T-helper 2 cell treated with Interferon-gamma antibody and Interleukin-4, amounts not matched to agents 5 μg/mL and 100 μg/mL, for 36 hours (primary cell): ENCODE results near the gene IFNLR1.

ENCODE experiments used
- DNase-seq: peaks from one replicate; pipeline ENCODE4 v3.0.0; 2021; ENCODE audit warnings: low spot score
- H3K27ac Mint-ChIP-seq: one replicate; pipeline ENCODE4 v1.8.0; 2021; ENCODE audit warnings: mild to moderate bottlenecking, mixed read lengths
- H3K27me3 Mint-ChIP-seq: one replicate; pipeline ENCODE4 v1.8.0; 2021; ENCODE audit warnings: low read depth, mixed read lengths
- H3K36me3 Mint-ChIP-seq: one replicate; pipeline ENCODE4 v1.8.0; 2021; ENCODE audit warnings: low read depth, mixed read lengths
- H3K4me1 Mint-ChIP-seq: one replicate; pipeline ENCODE4 v1.8.0; 2021; ENCODE audit warnings: low read depth, mixed read lengths
- H3K4me3 Mint-ChIP-seq: one replicate; pipeline ENCODE4 v1.8.0; 2022; ENCODE audit warnings: mild to moderate bottlenecking, moderate library complexity, mixed read lengths
- H3K9me3 Mint-ChIP-seq: one replicate; pipeline ENCODE4 v1.8.0; 2021; ENCODE audit warnings: mixed read lengths

The IFNLR1 gene

DNA sequence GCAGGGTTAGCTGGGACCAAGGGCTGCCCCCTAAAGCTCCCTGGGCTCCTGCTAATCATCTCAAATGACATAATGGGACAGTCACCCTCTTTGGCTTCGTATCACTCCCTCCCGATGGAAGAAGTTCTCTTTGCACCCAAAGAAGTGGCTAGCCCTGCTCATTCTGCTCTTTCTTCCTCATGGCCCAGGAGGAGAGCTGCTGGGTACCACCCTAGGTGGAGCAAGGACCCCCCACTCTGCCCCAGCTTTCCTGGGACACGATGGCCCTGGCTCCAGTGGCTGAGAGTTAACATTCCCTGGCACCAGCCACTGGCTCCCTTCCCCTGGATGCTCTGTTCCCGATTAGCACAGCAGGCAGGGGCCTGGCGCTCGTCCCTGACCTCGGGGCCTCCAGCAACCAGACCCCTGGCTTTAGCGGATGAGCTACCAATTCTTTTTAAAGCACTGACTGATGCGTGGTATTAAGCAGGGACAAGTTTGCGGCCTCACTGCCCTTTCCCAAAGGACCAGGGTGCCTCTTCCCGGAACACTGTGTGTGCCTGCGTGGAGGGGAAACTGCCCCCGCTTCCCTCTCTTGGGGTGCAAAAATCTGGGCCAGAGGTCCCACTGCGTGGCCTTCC is 76.3 kb downstream of the IFNLR1 start:
- Mint-ChIP-seq H3K27me3 (peaks cover 15% of the 10 kb centered on the region), H3K4me1 (peaks cover 7% of the 10 kb centered on the region), H3K9me3 (no peaks in the 10 kb centered on the region), H3K4me3 (no peak overlapping the region), H3K27ac (no peak overlapping the region), H3K36me3 (no peaks in the 10 kb centered on the region)
- no peak for DNase-seq

DNA sequence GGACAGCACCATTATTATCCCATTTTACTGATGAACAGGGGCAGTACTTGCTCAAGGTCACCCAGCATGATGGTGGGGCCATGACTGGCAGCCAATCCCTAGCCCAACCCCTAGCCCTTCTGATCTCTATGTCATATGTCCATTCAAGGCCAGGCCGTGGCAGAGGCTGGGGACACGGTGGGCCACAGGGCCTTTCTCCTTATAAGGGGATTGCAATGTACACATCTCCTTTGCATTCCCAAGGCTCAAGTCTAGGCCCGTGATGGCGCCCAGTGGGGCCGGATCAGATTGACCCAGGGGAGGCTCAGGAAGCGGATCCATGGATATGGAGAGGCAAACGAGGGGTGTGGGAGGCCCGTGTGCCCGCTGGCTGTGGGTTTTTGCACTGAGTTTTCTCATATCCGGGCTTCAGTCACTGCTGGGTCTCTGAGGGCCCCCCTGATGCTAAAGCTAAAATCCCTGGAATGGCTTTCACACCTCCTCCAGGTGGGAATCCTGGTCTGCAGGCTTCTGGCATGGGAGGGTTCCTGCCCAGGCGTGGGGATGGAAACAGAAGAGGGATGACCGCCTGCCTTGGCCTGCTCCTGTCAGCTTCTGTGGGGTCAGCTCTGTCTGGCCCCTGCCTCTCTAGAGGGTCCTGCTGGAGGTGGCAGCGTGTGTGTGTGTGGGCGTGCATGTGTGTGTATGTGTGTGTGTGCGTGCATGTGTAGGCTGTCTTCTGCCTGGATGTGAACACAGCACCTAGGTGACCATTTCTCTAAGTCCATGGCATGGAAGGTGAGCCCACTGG is 77.2 kb downstream of the IFNLR1 start:
- H3K4me1 Mint-ChIP-seq = peaks cover 7% of the 10 kb centered on the region
- DNase-seq = no peak
- no peaks in the 10 kb centered on the region for H3K36me3 Mint-ChIP-seq
- H3K27ac Mint-ChIP-seq = no peak overlapping the region
- no peaks in the 10 kb centered on the region for H3K9me3 Mint-ChIP-seq
- no peak overlapping the region for H3K4me3 Mint-ChIP-seq
- H3K27me3 Mint-ChIP-seq = peaks cover 11% of the 10 kb centered on the region

DNA sequence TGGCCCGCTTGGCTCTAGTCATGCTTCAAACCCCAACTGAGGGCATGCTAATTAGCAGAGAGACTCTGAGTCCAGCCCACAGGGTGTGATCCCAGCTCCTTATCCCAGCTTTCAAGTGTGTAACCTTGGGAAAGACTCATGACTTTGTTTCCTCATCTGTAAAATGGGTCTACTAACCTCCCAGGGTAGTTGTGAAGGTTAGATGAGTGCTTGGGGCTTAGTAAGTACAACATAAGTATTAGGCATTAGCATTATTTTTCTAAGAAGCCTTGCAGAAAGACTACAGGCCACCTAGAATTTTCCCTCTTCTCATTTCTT is 78.0 kb downstream of the IFNLR1 start:
- H3K4me3 Mint-ChIP-seq = no peak overlapping the region
- H3K27ac Mint-ChIP-seq = no peak overlapping the region
- H3K4me1 Mint-ChIP-seq = peaks cover 7% of the 10 kb centered on the region
- H3K36me3 Mint-ChIP-seq = no peaks in the 10 kb centered on the region
- peaks cover 11% of the 10 kb centered on the region for H3K27me3 Mint-ChIP-seq
- H3K9me3 Mint-ChIP-seq = no peaks in the 10 kb centered on the region
- no peak for DNase-seq

DNA sequence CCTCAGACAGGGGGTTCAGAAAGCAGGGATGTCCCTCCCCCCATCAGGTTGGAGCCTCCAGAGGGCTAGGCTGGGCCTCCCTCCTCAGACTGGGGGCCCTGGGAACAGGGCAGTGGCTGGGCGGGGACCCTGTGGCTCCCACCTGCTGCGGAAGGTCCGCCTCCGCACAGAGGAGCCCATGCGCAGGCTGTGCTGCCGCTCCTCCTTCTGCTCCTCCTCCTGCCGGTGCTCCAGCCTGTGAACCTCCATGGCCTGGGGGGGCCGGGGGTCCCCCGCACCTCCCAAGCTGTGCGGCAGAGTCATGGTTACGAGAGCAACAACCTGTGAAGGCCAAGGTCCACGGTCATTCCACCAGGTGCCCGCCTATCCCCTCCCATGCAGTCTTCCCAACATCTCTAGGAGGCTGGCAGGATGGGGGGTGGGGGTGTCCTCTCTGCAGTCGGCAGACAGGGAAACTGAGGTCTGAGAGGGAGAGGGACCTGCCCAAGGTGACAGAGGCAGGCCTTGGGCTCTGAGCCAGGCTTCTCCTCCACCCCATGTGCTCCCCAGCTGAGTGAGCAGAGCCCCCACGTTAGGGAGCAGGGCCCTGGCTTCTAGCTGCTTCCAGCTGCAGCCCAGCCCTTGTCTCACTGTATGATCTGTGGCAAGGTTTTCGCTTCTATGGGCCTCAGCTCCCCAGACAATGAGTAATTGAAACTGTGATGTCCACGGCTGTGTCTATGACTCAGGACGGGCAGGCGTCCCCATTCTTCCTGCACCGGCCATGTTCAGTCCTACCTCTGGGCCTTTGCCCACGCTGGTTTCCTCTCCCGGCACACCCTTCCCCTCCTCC is 78.5 kb downstream of the IFNLR1 start:
- Mint-ChIP-seq H3K36me3 (no peaks in the 10 kb centered on the region), H3K4me1 (peaks cover 7% of the 10 kb centered on the region), H3K27me3 (peaks cover 8% of the 10 kb centered on the region), H3K9me3 (no peaks in the 10 kb centered on the region), H3K4me3 (no peak overlapping the region), H3K27ac (no peak overlapping the region)
- peak; percentile 11 for DNase-seq

DNA sequence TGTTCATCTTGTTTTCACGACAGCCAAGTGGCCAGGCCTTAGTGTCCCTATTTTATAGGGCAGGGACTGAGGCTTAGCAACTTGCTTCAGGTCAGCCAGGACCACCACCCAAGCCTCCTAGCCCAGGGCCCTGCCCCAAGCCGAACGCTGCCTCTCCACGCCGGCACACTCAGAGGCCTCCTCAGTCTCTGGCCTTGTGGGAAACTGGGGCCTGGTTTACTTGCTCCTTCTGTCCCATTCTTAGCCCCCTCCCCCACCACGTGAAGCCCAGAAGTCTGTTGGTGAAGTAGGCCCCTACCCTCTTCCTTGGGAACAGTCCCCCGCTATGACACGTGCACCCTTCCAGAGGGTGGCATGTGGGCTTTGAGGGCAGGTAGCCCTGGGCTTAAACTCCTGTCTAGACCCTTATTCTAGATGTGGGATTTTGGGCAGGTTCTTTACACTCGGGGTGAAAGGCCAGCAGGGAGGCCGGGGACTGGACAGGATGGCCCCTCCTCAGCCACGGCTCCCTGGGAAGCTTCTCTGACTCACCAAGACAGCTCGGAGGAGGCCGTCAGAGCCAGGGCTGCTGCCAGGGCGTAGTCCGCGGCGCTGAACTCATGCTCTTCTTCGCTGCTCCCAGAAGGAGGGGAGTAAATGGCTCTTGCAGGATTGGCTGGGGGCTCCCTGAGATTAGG is 79.5 kb downstream of the IFNLR1 start:
- Mint-ChIP-seq H3K4me1 (peaks cover 6% of the 10 kb centered on the region), H3K4me3 (no peak overlapping the region), H3K27ac (peak overlapping the region; percentile 31), H3K9me3 (no peaks in the 10 kb centered on the region), H3K27me3 (peaks cover 6% of the 10 kb centered on the region), H3K36me3 (no peaks in the 10 kb centered on the region)
- DNase-seq = no peak

DNA sequence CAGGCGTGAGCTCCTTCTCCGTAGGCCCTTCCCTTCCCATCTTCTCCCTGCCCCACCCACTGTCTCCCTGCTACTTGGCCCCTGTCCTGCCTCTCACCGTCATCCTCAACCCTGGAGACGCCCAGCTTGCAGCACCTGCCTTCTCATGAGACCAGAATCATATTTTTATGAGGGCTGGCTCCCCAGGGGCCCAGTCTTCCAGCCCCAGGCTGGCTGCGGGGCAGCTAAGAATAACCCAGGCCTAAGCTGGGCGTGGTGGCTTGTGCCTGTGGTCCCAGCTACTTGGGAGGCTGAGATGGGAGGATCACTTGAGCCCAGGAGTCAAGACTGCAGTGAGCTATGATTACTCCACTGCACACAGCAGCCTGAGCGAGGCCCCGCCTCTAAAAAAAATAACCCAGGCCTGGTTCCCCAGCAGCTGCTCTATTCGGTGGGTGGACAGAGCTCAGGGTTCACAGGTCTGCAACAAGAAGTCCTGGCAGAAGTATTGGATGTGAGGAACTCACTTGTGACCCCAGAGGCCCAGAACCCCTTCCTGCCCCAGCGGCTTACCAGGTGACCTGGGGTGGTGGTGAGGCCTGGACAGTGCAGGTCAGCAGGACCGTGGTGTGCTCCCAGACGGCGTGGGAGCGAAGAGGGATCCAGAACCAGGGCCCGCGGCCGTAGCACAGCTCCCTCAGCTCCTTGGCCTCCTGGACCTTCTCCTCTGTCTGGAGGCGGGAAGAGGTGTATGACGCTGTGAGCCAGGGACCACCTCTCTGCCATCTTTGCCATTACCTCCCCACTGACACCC is 81.5 kb downstream of the IFNLR1 start:
- no peaks in the 10 kb centered on the region for H3K27me3 Mint-ChIP-seq
- H3K4me1 Mint-ChIP-seq = no peaks in the 10 kb centered on the region
- no peak overlapping the region for H3K4me3 Mint-ChIP-seq
- H3K27ac Mint-ChIP-seq = no peak overlapping the region
- H3K36me3 Mint-ChIP-seq = no peaks in the 10 kb centered on the region
- H3K9me3 Mint-ChIP-seq = no peaks in the 10 kb centered on the region
- DNase-seq = no peak

DNA sequence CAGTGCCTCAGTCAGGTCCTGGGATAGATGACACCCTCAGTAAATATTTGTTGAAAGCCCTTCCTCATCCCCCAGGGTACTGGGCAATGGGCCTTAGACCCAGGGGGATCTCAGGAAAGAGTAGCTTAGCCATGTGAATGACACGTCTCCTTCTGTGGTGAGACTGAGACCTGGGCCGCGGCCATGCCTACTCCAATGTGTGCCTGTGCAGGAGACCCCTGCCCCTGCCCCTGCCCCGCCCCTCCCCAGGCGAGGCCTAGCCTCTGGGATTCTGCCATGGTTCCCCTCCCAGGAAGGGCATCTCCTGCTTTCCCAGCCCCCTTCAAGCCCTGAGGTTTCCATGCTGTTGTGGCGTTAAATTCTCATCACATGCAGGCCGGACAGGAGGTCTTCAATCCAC is 82.2 kb downstream of the IFNLR1 start:
- H3K4me3 Mint-ChIP-seq = no peak overlapping the region
- no peak overlapping the region for H3K27ac Mint-ChIP-seq
- H3K36me3 Mint-ChIP-seq = no peaks in the 10 kb centered on the region
- no peaks in the 10 kb centered on the region for H3K27me3 Mint-ChIP-seq
- H3K9me3 Mint-ChIP-seq = no peaks in the 10 kb centered on the region
- H3K4me1 Mint-ChIP-seq = no peaks in the 10 kb centered on the region
- no peak for DNase-seq
